Mesothelial cell of epicardium (in vitro differentiated cells): ENCODE data around the gene MCF2L2. TPM values are rescaled to one million over a fixed set of nuclear protein-coding genes. Genes with fewer than 3 reads are reported as not detected.

Experiments used
- DNase-seq, 2 experiments: peaks; one replicate each; pipeline ENCODE4 v3.0.0; 2021; ENCODE audit warnings: low spot score in 2 of 2; ENCODE audit not compliant: unreplicated experiment in 2 of 2
- H3K27ac Mint-ChIP-seq: 2 replicates; pipeline ENCODE4 v1.8.0; 2021; ENCODE audit warnings: mixed read lengths
- H3K27me3 Mint-ChIP-seq: 2 replicates; pipeline ENCODE4 v1.8.0; 2021; ENCODE audit warnings: low read depth, mixed read lengths
- H3K36me3 Mint-ChIP-seq: 2 replicates; pipeline ENCODE4 v1.8.0; 2021; ENCODE audit warnings: mixed read lengths
- H3K4me1 Mint-ChIP-seq: 2 replicates; pipeline ENCODE4 v1.8.0; 2021; ENCODE audit warnings: mixed read lengths
- H3K4me3 Mint-ChIP-seq: 2 replicates; pipeline ENCODE4 v1.8.0; 2021; ENCODE audit warnings: mild to moderate bottlenecking, moderate library complexity, mixed read lengths
- H3K9me3 Mint-ChIP-seq: 2 replicates; pipeline ENCODE4 v1.8.0; 2021; ENCODE audit warnings: mixed read lengths
- total RNA-seq: library from RNA; stranded (reverse); gene quantifications from 3 replicates; pipeline ENCODE4 v1.2.1, GENCODE V29; 2021
- TF ChIP-seq, protein P1 (sequence below): fragments of 200-600 bp; sonication (generic); IDR thresholded peaks from one replicate; pipeline ENCODE4 v1.5.0; 2021; ENCODE audit warnings: antibody characterized with exemption; ENCODE audit not compliant: unreplicated experiment

The MCF2L2 gene
- total RNA-seq, 1 donor from 2014 or later: 3.4 TPM

DNA sequence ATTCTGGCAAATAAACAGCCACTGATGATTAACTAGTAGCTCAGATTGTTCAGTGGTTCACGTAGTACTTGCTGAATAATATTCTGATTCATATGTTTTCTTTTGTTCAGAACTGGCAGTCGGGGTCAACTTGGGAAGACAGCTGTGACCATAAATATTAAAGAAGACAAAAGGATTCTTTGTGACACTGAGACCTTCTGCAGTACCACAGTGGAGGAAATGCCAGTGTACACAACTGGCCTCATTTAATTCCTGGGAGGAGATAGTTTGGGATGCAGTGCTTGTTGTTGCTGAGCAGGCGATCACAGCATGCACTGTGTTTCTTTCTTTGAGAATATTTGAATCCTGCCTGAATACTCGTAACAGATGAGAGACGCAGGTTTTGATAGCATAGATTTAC lies 26.7 kb upstream of the MCF2L2 start:
- no peak for DNase-seq
- Mint-ChIP-seq H3K9me3 (peaks cover 2% of the 10 kb centered on the region), H3K36me3 (peaks cover 28% of the 10 kb centered on the region), H3K27ac (no peak overlapping the region), H3K4me3 (no peak overlapping the region), H3K27me3 (no peaks in the 10 kb centered on the region), H3K4me1 (peaks cover 1% of the 10 kb centered on the region)
- TF ChIP-seq, protein P1, sequence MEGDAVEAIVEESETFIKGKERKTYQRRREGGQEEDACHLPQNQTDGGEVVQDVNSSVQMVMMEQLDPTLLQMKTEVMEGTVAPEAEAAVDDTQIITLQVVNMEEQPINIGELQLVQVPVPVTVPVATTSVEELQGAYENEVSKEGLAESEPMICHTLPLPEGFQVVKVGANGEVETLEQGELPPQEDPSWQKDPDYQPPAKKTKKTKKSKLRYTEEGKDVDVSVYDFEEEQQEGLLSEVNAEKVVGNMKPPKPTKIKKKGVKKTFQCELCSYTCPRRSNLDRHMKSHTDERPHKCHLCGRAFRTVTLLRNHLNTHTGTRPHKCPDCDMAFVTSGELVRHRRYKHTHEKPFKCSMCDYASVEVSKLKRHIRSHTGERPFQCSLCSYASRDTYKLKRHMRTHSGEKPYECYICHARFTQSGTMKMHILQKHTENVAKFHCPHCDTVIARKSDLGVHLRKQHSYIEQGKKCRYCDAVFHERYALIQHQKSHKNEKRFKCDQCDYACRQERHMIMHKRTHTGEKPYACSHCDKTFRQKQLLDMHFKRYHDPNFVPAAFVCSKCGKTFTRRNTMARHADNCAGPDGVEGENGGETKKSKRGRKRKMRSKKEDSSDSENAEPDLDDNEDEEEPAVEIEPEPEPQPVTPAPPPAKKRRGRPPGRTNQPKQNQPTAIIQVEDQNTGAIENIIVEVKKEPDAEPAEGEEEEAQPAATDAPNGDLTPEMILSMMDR: no peak

DNA sequence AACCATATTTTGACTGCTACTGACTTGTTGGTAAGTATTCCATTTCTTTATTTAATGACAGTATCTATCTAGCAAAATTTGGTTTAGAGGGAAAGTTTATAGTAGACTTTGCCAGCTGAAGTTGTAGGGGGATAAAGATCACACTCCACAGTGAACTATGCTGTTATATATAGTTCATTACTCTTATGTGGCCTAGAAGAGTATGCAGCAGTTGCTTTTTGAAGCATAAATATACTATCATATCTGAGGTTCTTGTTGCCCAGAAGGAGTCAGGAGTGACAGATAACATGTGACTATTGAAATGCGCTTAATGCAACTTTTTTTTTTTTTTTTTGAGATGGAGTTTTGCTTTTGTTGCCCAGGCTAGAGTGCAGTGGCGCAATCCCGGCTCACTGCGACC lies 25.6 kb upstream of the MCF2L2 start:
- Mint-ChIP-seq H3K4me3 (no peak overlapping the region), H3K27ac (no peak overlapping the region), H3K9me3 (no peaks in the 10 kb centered on the region), H3K27me3 (no peaks in the 10 kb centered on the region), H3K36me3 (peaks cover 28% of the 10 kb centered on the region), H3K4me1 (peaks cover 11% of the 10 kb centered on the region)
- TF ChIP-seq, protein P1: no peak
- no peak for DNase-seq

DNA sequence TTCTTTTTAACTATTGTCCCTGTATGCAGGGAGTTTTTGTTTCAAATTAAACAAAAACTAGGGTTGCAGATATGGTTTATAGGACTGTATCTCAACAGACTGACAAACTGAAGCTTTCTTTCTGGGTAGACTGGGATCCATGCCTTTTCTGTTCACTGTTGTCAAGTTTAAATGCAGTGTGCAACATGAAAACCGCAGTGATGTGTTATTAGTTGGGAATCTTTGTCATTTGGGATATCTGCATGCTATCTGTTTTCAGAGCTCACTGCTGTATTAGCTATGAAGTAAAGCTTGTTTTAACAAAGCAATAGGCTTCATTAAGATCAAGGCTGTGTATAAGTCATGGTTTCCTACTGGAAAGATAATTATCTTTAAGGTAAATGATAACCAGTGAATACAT lies 21.4 kb upstream of the MCF2L2 start:
- DNase-seq: no peak
- H3K27me3 Mint-ChIP-seq: no peaks in the 10 kb centered on the region
- H3K9me3 Mint-ChIP-seq: no peaks in the 10 kb centered on the region
- peak overlapping the region; percentile 64 for H3K27ac Mint-ChIP-seq
- H3K4me1 Mint-ChIP-seq: peaks cover 22% of the 10 kb centered on the region
- TF ChIP-seq, protein P1: no peak
- H3K4me3 Mint-ChIP-seq: peak overlapping the region; percentile 97
- peaks cover 14% of the 10 kb centered on the region for H3K36me3 Mint-ChIP-seq

DNA sequence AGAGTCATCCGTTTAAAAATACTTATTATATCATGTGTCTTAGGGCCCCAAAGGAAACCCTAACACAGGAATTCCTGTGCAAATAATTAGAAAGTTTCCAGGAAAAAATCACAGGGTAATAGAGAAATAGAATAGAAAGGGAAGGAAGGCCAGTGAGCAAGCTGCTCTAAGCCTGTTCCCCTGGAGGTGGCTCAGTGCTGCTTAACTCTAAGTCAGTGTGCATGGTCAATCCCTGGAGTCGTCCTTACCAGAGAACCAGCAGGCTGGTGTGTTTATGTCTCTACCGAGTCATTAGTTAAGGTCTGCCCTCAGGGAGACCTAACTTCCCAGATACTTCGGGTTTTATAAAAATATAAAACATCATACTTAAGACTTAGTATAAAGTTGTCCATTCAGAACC lies 21.0 kb upstream of the MCF2L2 start:
- Mint-ChIP-seq H3K27me3 (no peaks in the 10 kb centered on the region), H3K4me3 (peak overlapping the region; percentile 97), H3K9me3 (peaks cover 3% of the 10 kb centered on the region), H3K4me1 (peaks cover 22% of the 10 kb centered on the region), H3K36me3 (peaks cover 14% of the 10 kb centered on the region), H3K27ac (peak overlapping the region; percentile 53)
- TF ChIP-seq, protein P1: no peak
- no peak for DNase-seq

DNA sequence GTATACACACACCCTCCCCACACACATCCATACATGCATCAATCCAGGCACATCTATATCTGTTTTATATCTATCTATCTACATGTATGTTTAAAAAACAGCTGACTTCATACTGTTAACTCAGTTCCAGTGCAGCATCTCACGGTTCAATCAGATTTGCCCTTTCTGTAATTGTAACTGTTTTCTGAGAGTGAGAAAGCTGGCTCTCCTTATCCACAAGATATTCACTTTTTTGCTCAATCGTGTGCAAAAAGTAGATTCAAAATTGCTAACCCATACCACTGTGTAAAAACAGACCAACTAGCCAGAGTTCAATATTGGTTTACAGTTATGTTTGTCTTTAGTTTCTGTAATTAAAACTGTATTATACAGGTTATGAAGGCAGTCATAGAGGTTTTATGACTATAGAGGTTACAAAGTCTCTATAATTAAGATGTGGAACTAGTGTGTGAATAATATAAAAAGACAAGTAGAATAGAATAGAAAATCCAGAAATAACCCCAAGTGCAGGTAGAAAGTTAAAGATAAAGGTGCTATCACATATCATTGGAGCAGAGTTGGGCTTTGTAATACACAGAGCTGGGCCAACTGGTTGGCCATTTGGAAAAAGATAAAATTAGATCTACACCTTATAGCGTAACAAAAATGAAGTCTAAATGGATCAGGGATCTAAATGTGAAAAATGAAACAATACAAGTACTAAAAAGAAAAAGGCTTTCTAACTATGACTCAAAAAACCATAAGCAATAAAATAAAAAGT lies 20.1 kb upstream of the MCF2L2 start:
- peaks cover 22% of the 10 kb centered on the region for H3K4me1 Mint-ChIP-seq
- peaks cover 11% of the 10 kb centered on the region for H3K9me3 Mint-ChIP-seq
- peak overlapping the region; percentile 97 for H3K4me3 Mint-ChIP-seq
- TF ChIP-seq, protein P1: no peak
- H3K27me3 Mint-ChIP-seq: no peaks in the 10 kb centered on the region
- H3K27ac Mint-ChIP-seq: peak overlapping the region; percentile 57
- no peak for DNase-seq
- peaks cover 10% of the 10 kb centered on the region for H3K36me3 Mint-ChIP-seq
